Endothelial cell of umbilical vein (primary cell): ENCODE data around the gene ZBTB8A.

Experiments used
- CTCF ChIP-seq, 2 donors: IDR thresholded peaks; 1 replicate in 1 of 2; 2 replicates in 1 of 2; pipeline ENCODE4 v1.5.1; 2011; ENCODE audit warnings: low read length in 2 of 2, mild to moderate bottlenecking in 2 of 2, moderate library complexity in 2 of 2, control low read depth in 1 of 2, inconsistent platforms in 1 of 2, low read depth in 1 of 2; ENCODE audit not compliant: insufficient read depth in 1 of 2; ENCODE audit errors: extremely low read depth in 1 of 2
- EZH2 ChIP-seq: IDR thresholded peaks from 2 replicates; pipeline ENCODE4 v1.6.1; 2012; ENCODE audit warnings: borderline replicate concordance, low read depth, mild to moderate bottlenecking, moderate library complexity, low read length, inconsistent platforms; ENCODE audit not compliant: severe bottlenecking
- JUN ChIP-seq: IDR thresholded peaks from 2 replicates; pipeline ENCODE4 v1.6.1; 2011; ENCODE audit warnings: borderline replicate concordance, low read depth; ENCODE audit not compliant: insufficient read length, insufficient read depth
- POLR2A ChIP-seq: IDR thresholded peaks from 2 replicates; pipeline ENCODE4 v1.6.1; 2012; ENCODE audit warnings: low read depth, mild to moderate bottlenecking, control low read depth, low read length

- TF ChIP-seq POLR2A: peak; percentile 37
- TF ChIP-seq CTCF (IDR thresholded peaks at IDR 0.05; ENCODE audit: extremely low read depth in 1 of 2, insufficient read depth in 1 of 2, low read depth in 1 of 2, low read length in 2 of 2): no peak
- no peak for TF ChIP-seq JUN
- TF ChIP-seq EZH2: no peak
Measured at GRCh38 chr1:32501865-32502264, 37.4 kb upstream of the ZBTB8A start.
